ENCODE measurements around the gene SELENOO.

The SELENOO gene

GRCh38 chr22:50260801-50261614 is 60.2 kb downstream of the SELENOO start:
- peak; percentile 73 for DNase-seq (ENCODE audit: extremely low spot score)
- TF ChIP-seq CTCF (IDR thresholded peaks at IDR 0.05; ENCODE audit: control extremely low read depth, extremely low read depth, low read depth, missing control alignments), result no peak
- POLR2A ChIA-PET, result interaction anchor here (0.5 kb wide), 1 partner anchor 237 kb away, joined by 3 read pairs; no protein-coding TSS in a partner anchor
- CTCF ChIA-PET, result interaction anchor here (1.1 to 7.9 kb wide), 6 partner anchors 8 to 81 kb away, joined by 3 to 64 read pairs (median 4); partner anchors contain the start of gene HDAC10

- no peak for TF ChIP-seq CTCF (IDR thresholded peaks at IDR 0.05; ENCODE audit: control extremely low read depth, extremely low read depth, low read depth, missing control alignments)
- DNase-seq (ENCODE audit: extremely low spot score), result peak; percentile 83
- CTCF ChIA-PET, result interaction anchor here (1.1 to 7.9 kb wide), 6 partner anchors 9 to 80 kb away, joined by 3 to 64 read pairs (median 6); partner anchors contain the start of gene HDAC10
- POLR2A ChIA-PET, result interaction anchor here (0.5 kb wide), 1 partner anchor 236 kb away, joined by 3 read pairs; no protein-coding TSS in a partner anchor
These were observed 61.0 kb downstream of the SELENOO start, which contains the start of gene MAPK12 for GRCh38 chr22:50261615-50262459. Gene MAPK12, minus strand, starts transcription at chr22:50261683. Its CDS starts 174 bp downstream, at chr22:50261509.

GRCh38 chr22:50262460-50262911 is 61.7 kb downstream of the SELENOO start:
- DNase-seq (ENCODE audit: extremely low spot score), result no peak
- no peak for TF ChIP-seq CTCF (IDR thresholded peaks at IDR 0.05; ENCODE audit: control extremely low read depth, extremely low read depth, low read depth, missing control alignments)
- POLR2A ChIA-PET, result no interaction called here
- CTCF ChIA-PET, result interaction anchor here (1.1 to 7.9 kb wide), 4 partner anchors 9 to 79 kb away, joined by 3 to 64 read pairs (median 24); partner anchors contain the start of gene HDAC10

GRCh38 chr22:50262973-50263617 is 62.3 kb downstream of the SELENOO start:
- ChIA-PET POLR2A (no interaction called here), CTCF (interaction anchor here (0.8 to 7.9 kb wide), 5 partner anchors 10 to 358 kb away, joined by 3 to 64 read pairs (median 8); partner anchors contain the start of gene HDAC10)
- DNase-seq (ENCODE audit: extremely low spot score), result no peak
- no peak for TF ChIP-seq CTCF (IDR thresholded peaks at IDR 0.05; ENCODE audit: control extremely low read depth, extremely low read depth, low read depth, missing control alignments)

GRCh38 chr22:50264104-50264745 is 63.4 kb downstream of the SELENOO start:
- ChIA-PET POLR2A (no interaction called here), CTCF (interaction anchor here (0.9 to 7.9 kb wide), 5 partner anchors 11 to 78 kb away, joined by 3 to 64 read pairs (median 8); partner anchors contain the start of gene HDAC10)
- DNase-seq (ENCODE audit: extremely low spot score), result no peak
- no peak for TF ChIP-seq CTCF (IDR thresholded peaks at IDR 0.05; ENCODE audit: control extremely low read depth, extremely low read depth, low read depth, missing control alignments)
